Naive thymus-derived CD4-positive, alpha-beta T cell (primary cell): ENCODE results near the gene EIF1AD. TPM values are rescaled to one million over a fixed set of nuclear protein-coding genes. Genes with fewer than 3 reads are reported as not detected.

Experiments
- ATAC-seq: fragments of 150-1000 bp; cut with Tn5 transposase; 2 replicates; pipeline ENCODE4 v1.10.0; 2021; ENCODE audit warnings: mild to moderate bottlenecking, moderate library complexity
- CTCF ChIA-PET: fragments of 350-600 bp; sonication (Branson Sonifier 250); formaldehyde crosslinking; loops from one replicate; lab custom pipeline; 2021; ENCODE audit warnings: antibody characterized with exemption; lab: Charles Lee
- POLR2A ChIA-PET: fragments of 350-600 bp; sonication (Branson Sonifier 250); formaldehyde crosslinking; loops from one replicate; lab custom pipeline; 2021; ENCODE audit warnings: antibody characterized with exemption, inconsistent platforms; lab: Charles Lee
- DNase-seq, 9 donors: peaks; one replicate each; pipeline versions ENCODE4 v3.0.0 to v3.0.0-alpha.2; 2020 to 2022; ENCODE audit warnings: mixed read lengths in 1 of 9
- H3K27ac ChIP-seq: one replicate; pipeline ENCODE4 v1.7.0; 2013; ENCODE audit warnings: mild to moderate bottlenecking, low read depth, low read length, moderate library complexity
- H3K27me3 ChIP-seq, 2 donors: one replicate each; pipeline ENCODE4 v1.7.0; 2013; ENCODE audit warnings: low read length in 2 of 2, mild to moderate bottlenecking in 2 of 2, moderate library complexity in 2 of 2; ENCODE audit not compliant: control insufficient read depth in 2 of 2, insufficient read depth in 2 of 2
- H3K36me3 ChIP-seq, 3 experiments: 1 replicate in 2 of 3; 2 replicates in 1 of 3; pipeline ENCODE4 v1.7.0; 2013; ENCODE audit warnings: low read length in 3 of 3, mild to moderate bottlenecking in 3 of 3, moderate library complexity in 1 of 3; ENCODE audit not compliant: insufficient read depth in 3 of 3, control insufficient read depth in 2 of 3
- H3K4me1 ChIP-seq, 2 donors: one replicate each; pipeline ENCODE4 v1.7.0; 2013; ENCODE audit warnings: low read length in 2 of 2, mild to moderate bottlenecking in 2 of 2, moderate library complexity in 1 of 2; ENCODE audit not compliant: control insufficient read depth in 2 of 2, insufficient read depth in 2 of 2
- H3K4me3 ChIP-seq: 2 replicates; pipeline ENCODE4 v1.7.0; 2013; ENCODE audit warnings: mild to moderate bottlenecking, low read length
- H3K9me3 ChIP-seq, 3 experiments: 1 replicate in 2 of 3; 2 replicates in 1 of 3; pipeline ENCODE4 v1.7.0; 2013; ENCODE audit warnings: low read length in 3 of 3; ENCODE audit not compliant: control insufficient read depth in 2 of 3
- H3K27ac Mint-ChIP-seq, 9 donors: one replicate each; pipeline ENCODE4 v1.8.0; 2020 to 2022; ENCODE audit warnings: mixed read lengths in 9 of 9, mild to moderate bottlenecking in 8 of 9, moderate library complexity in 5 of 9, inconsistent platforms in 2 of 9
- H3K27me3 Mint-ChIP-seq, 5 donors: one replicate each; pipeline ENCODE4 v1.8.0; 2021 to 2022; ENCODE audit warnings: mixed read lengths in 5 of 5, mild to moderate bottlenecking in 1 of 5
- H3K36me3 Mint-ChIP-seq, 5 donors: one replicate each; pipeline ENCODE4 v1.8.0; 2020 to 2022; ENCODE audit warnings: mixed read lengths in 5 of 5, mild to moderate bottlenecking in 3 of 5, inconsistent platforms in 1 of 5
- H3K4me1 Mint-ChIP-seq, 7 donors: one replicate each; pipeline ENCODE4 v1.8.0; 2020 to 2022; ENCODE audit warnings: mixed read lengths in 7 of 7, mild to moderate bottlenecking in 3 of 7, inconsistent platforms in 1 of 7
- H3K4me3 Mint-ChIP-seq, 10 donors: one replicate each; pipeline ENCODE4 v1.8.0; 2020 to 2022; ENCODE audit warnings: mild to moderate bottlenecking in 10 of 10, mixed read lengths in 10 of 10, moderate library complexity in 6 of 10, inconsistent platforms in 2 of 10
- H3K9me3 Mint-ChIP-seq, 11 donors: one replicate each; pipeline ENCODE4 v1.8.0; 2020 to 2022; ENCODE audit warnings: mixed read lengths in 11 of 11, mild to moderate bottlenecking in 4 of 11, inconsistent platforms in 1 of 11, moderate library complexity in 1 of 11
- intact Hi-C, 2 donors: fragments of 100-400 bp; cut with micrococcal nuclease; formaldehyde crosslinking; loops; one replicate each; pipeline ENCODE4 v1.15.1; 2023
- polyA plus RNA-seq, 2 donors: library from polyadenylated mRNA; unstranded; fragments of 300-500 nt; fragmentation: Illumina TruSeq; gene quantifications; one replicate each; pipeline ENCODE4 v1.2.3, GENCODE V29; 2021
- total RNA-seq, 6 experiments: library from RNA in 5 of 6; stranded (reverse) in 5 of 6; gene quantifications; 1 replicate in 5 of 6; 2 replicates in 1 of 6; pipeline ENCODE4 v1.2.3 and lab custom pipeline; 2021 to 2026

The EIF1AD gene
- total and polyA plus RNA-seq, 7 experiments from 2014 or later, result 17.7 to 114 (median 58.2) TPM

GRCh38 chr11:66042227-66042995, 40.5 kb upstream of the EIF1AD start:
- no peaks in the 10 kb centered on the region for H3K36me3 ChIP-seq
- peaks cover 4 to 17% (median 9%) of the 10 kb centered on the region in 7 donors for H3K4me1 Mint-ChIP-seq
- H3K4me1 ChIP-seq, result peaks cover 0 to 5% of the 10 kb centered on the region in 2 donors
- no peak overlapping the region for H3K27ac ChIP-seq
- peaks cover 0 to 20% (median 0%) of the 10 kb centered on the region in 5 donors for H3K27me3 Mint-ChIP-seq
- H3K9me3 Mint-ChIP-seq, result no peaks in the 10 kb centered on the region
- CTCF ChIA-PET, result interaction anchor here (1.7 to 1.8 kb wide), 2 partner anchors 25 to 27 kb away, joined by 4 read pairs; no protein-coding TSS in a partner anchor
- POLR2A ChIA-PET, result interaction anchor here (0.9 kb wide), 1 partner anchor 20 kb away, joined by 3 read pairs; no protein-coding TSS in a partner anchor
- H3K9me3 ChIP-seq, result no peaks in the 10 kb centered on the region
- H3K4me3 ChIP-seq, result no peak overlapping the region
- H3K27me3 ChIP-seq, result no peaks in the 10 kb centered on the region
- ATAC-seq (no peak), DNase-seq (no peak)
- H3K36me3 Mint-ChIP-seq, result no peaks in the 10 kb centered on the region
- intact Hi-C loops, result no loop called here
- no peak overlapping the region for H3K27ac Mint-ChIP-seq
- H3K4me3 Mint-ChIP-seq, result no peak overlapping the region

GRCh38 chr11:66039765-66040164, 37.8 kb upstream of the EIF1AD start:
- ChIA-PET POLR2A (interaction anchor here (0.7 kb wide), 1 partner anchor 42 kb away, joined by 3 read pairs; no protein-coding TSS in a partner anchor), CTCF (no interaction called here)
- Mint-ChIP-seq H3K27me3 (peaks cover 0 to 18% (median 2%) of the 10 kb centered on the region in 5 donors), H3K4me1 (peaks cover 0 to 5% (median 4%) of the 10 kb centered on the region in 7 donors), H3K9me3 (no peaks in the 10 kb centered on the region), H3K36me3 (no peaks in the 10 kb centered on the region), H3K4me3 (no peak overlapping the region), H3K27ac (no peak overlapping the region)
- Histone ChIP-seq H3K4me1 (no peaks in the 10 kb centered on the region), H3K9me3 (no peaks in the 10 kb centered on the region), H3K27ac (no peak overlapping the region), H3K4me3 (no peak overlapping the region), H3K36me3 (no peaks in the 10 kb centered on the region), H3K27me3 (no peaks in the 10 kb centered on the region)
- DNase-seq (no peak), ATAC-seq (no peak)
- intact Hi-C loops, result no loop called here

DNA sequence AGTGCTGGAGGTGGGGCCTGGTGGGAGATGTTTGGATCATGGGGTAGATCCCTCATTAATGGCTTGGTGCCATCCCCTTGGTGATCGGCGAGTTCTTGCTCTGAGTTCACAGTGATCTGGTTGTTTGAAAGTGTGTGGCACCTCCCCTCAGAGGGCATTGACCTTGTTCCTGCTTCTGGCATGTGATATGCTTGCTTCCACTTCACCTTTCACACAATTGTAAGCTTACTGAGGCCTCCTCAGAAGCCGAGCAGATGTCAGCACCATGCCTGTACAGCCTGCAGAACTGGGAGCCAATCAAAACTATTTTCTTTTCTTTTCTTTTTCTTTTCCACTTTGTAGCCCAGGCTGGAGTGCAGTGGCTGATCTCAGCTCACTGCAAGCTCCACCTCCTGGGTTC, 35.4 kb upstream of the EIF1AD start:
- intact Hi-C loops, result no loop called here
- Mint-ChIP-seq H3K27me3 (peaks cover 0 to 20% (median 6%) of the 10 kb centered on the region in 5 donors), H3K4me3 (no peak overlapping the region), H3K9me3 (no peaks in the 10 kb centered on the region), H3K4me1 (no peaks in the 10 kb centered on the region), H3K27ac (no peak overlapping the region), H3K36me3 (no peaks in the 10 kb centered on the region)
- H3K27ac ChIP-seq, result no peak overlapping the region
- no peaks in the 10 kb centered on the region for H3K4me1 ChIP-seq
- DNase-seq, result no peak
- no peak overlapping the region for H3K4me3 ChIP-seq
- no peak for ATAC-seq
- H3K36me3 ChIP-seq, result no peaks in the 10 kb centered on the region
- no peaks in the 10 kb centered on the region for H3K27me3 ChIP-seq
- ChIA-PET CTCF (interaction anchor here (0.6 kb wide), 1 partner anchor 328 kb away, joined by 6 read pairs; no protein-coding TSS in a partner anchor), POLR2A (no interaction called here)
- H3K9me3 ChIP-seq, result no peaks in the 10 kb centered on the region

DNA sequence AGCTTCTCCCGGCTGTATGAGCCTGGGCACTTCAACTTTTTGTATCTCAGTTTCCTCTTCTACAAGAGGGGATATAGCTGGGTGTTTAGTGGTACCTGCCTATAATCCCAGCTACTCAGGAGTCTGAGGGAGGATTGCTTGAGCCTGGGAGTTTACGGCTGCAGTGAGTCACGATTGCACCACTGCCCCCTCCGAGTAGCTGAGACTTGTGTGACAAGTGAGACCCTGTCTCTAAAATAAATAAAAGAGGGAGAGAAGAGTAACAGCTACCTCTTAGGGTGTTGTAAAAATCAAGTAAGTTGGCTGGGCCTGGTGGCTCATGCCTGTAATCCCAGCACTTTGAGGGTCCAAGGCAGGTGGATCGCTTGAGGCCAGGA, 34.4 kb upstream of the EIF1AD start:
- Mint-ChIP-seq H3K27ac (no peak overlapping the region), H3K27me3 (peaks cover 0 to 20% (median 6%) of the 10 kb centered on the region in 5 donors), H3K9me3 (no peaks in the 10 kb centered on the region), H3K36me3 (no peaks in the 10 kb centered on the region), H3K4me1 (no peaks in the 10 kb centered on the region), H3K4me3 (no peak overlapping the region)
- Histone ChIP-seq H3K9me3 (no peaks in the 10 kb centered on the region), H3K27ac (no peak overlapping the region), H3K27me3 (no peaks in the 10 kb centered on the region), H3K4me1 (no peaks in the 10 kb centered on the region), H3K36me3 (no peaks in the 10 kb centered on the region), H3K4me3 (no peak overlapping the region)
- intact Hi-C loops, result no loop called here
- no peak for DNase-seq
- ChIA-PET CTCF (interaction anchor here (1.4 kb wide), 1 partner anchor 9 kb away, joined by 8 read pairs; no protein-coding TSS in a partner anchor), POLR2A (interaction anchor here (0.5 kb wide), 1 partner anchor 273 kb away, joined by 3 read pairs; no protein-coding TSS in a partner anchor)
- ATAC-seq, result no peak

DNA sequence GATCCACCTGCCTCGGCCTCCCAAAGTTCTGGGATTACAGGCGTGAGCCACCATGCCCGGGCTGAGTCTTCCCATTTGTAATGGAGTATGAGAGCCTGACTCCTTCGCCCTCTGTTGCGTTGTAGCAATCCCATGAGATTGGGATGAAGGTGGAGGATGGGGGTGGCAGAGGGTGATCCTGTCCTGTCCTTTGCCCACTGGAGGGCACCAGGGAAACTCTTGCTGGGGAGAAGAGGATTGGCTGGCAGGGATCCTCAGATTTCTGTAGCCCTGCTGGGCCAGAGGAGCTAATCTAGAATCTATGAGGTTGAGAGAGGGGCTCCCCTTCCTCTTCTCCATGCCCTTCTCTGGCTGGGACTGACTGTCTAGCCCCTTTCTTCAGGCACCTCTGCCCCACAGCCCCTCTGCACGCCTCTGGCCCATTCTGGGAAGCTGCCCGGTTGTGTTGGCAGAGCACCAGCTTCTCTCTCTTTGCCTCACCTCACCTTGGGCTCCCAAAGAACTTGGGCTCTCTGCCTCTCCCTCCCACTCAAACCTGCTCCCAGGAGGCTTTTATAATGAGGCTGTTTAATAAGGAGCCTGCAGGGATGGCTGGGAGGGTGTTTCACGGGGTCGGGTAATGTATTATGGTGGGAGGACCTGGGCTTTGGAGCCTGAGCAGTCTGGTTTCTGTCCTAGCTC, 33.8 kb upstream of the EIF1AD start:
- intact Hi-C loops, result no loop called here
- Histone ChIP-seq H3K9me3 (no peaks in the 10 kb centered on the region), H3K27me3 (no peaks in the 10 kb centered on the region), H3K4me1 (no peaks in the 10 kb centered on the region), H3K4me3 (no peak overlapping the region), H3K36me3 (no peaks in the 10 kb centered on the region), H3K27ac (no peak overlapping the region)
- H3K9me3 Mint-ChIP-seq, result no peaks in the 10 kb centered on the region
- DNase-seq, result no peak
- ChIA-PET POLR2A (interaction anchor here (0.5 kb wide), 1 partner anchor 273 kb away, joined by 3 read pairs; no protein-coding TSS in a partner anchor), CTCF (interaction anchor here (1.4 kb wide), 1 partner anchor 10 kb away, joined by 8 read pairs; no protein-coding TSS in a partner anchor)
- H3K36me3 Mint-ChIP-seq, result no peaks in the 10 kb centered on the region
- ATAC-seq, result no peak
- no peaks in the 10 kb centered on the region for H3K4me1 Mint-ChIP-seq
- H3K27me3 Mint-ChIP-seq, result peaks cover 0 to 17% (median 6%) of the 10 kb centered on the region in 5 donors
- H3K27ac Mint-ChIP-seq, result no peak overlapping the region
- no peak overlapping the region for H3K4me3 Mint-ChIP-seq

DNA sequence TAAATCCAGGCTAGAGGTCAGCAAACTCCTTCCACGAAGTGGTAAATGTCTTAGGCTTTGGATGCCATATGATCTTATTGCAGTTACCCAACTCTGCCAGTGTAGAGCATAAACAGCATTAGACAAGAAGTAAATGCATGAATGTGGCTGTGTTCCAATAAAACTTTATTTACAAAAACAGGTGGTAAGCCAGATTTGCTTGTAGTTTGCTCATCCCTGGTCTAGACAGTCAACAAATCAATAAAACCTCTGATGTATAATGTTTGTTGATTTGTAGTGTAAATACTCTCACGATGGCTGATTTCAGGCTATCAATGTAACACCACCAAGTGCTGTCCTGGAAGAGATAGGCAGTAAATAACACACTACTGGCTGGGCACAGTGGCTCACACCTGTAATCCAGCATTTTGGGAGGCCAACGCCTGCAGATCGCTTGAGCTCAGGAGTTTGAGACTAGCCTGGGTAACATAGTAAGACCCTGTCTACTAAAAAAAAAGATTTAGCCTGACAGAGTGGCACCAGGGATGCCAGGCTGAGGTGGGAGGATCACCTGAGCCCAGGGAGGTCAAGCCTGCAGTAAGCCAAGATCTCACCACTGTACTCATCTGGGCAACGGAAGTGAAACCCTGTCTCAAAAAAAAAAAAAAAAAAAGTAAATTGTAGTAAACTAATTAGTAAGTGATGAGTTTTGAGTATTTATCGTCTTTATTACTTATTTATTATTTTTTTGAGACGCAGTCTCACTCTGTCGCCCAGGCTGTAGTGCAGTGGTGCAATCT, 31.2 kb upstream of the EIF1AD start:
- intact Hi-C loops, result no loop called here
- Histone ChIP-seq H3K9me3 (no peaks in the 10 kb centered on the region), H3K36me3 (no peaks in the 10 kb centered on the region), H3K4me3 (no peak overlapping the region), H3K27ac (no peak overlapping the region), H3K4me1 (no peaks in the 10 kb centered on the region), H3K27me3 (no peaks in the 10 kb centered on the region)
- no peaks in the 10 kb centered on the region for H3K4me1 Mint-ChIP-seq
- DNase-seq (no peak), ATAC-seq (no peak)
- H3K27ac Mint-ChIP-seq, result no peak overlapping the region
- peaks cover 0 to 9% (median 6%) of the 10 kb centered on the region in 5 donors for H3K27me3 Mint-ChIP-seq
- ChIA-PET POLR2A (no interaction called here), CTCF (no interaction called here)
- no peaks in the 10 kb centered on the region for H3K36me3 Mint-ChIP-seq
- H3K9me3 Mint-ChIP-seq, result no peaks in the 10 kb centered on the region
- H3K4me3 Mint-ChIP-seq, result no peak overlapping the region
